Esophagus muscularis mucosa (tissue), 4 donors: ENCODE results near the gene DESI1. TPM values are rescaled to one million over a fixed set of nuclear protein-coding genes. Genes with fewer than 3 reads are reported as not detected.

Experiments
- DNase-seq: peaks from one replicate; pipeline ENCODE4 v3.0.0-alpha.2; 2017; ENCODE audit errors: extremely low spot score
- H3K27ac ChIP-seq, 4 donors: fragments of 200-600 bp; sonication (generic); replicated peaks in 1 of 4; 1 replicate in 3 of 4; 2 replicates in 1 of 4; pipeline ENCODE4 v1.5.1; 2016 to 2019; ENCODE audit warnings: mild to moderate bottlenecking in 1 of 4
- H3K27me3 ChIP-seq, 4 donors: fragments of 200-600 bp; sonication (generic); one replicate each; pipeline versions ENCODE4 v1.5.1 to v1.6.0; 2016 to 2019
- H3K36me3 ChIP-seq, 4 donors: fragments of 200-600 bp; sonication (generic); one replicate each; pipeline ENCODE4 v1.5.1; 2016 to 2019
- H3K4me1 ChIP-seq, 4 donors: fragments of 200-600 bp; sonication (generic); one replicate each; pipeline ENCODE4 v1.5.1; 2016 to 2019
- H3K4me3 ChIP-seq, 4 donors: fragments of 200-600 bp; sonication (generic); 1 replicate in 2 of 4; 2 replicates in 2 of 4; pipeline ENCODE4 v1.5.1; 2016 to 2019; ENCODE audit warnings: mild to moderate bottlenecking in 4 of 4, moderate library complexity in 1 of 4
- H3K9me3 ChIP-seq, 4 donors: fragments of 200-600 bp; sonication (generic); 1 replicate in 3 of 4; 2 replicates in 1 of 4; pipeline ENCODE4 v1.5.1; 2016 to 2019
- CTCF ChIP-seq, 3 experiments: fragments of 200-600 bp in 2 of 3; fragments of 450-650 bp in 1 of 3; sonication (generic) in 2 of 3; IDR thresholded peaks; one replicate each; pipeline ENCODE4 v1.5.1; 2017 to 2019; ENCODE audit warnings: antibody characterized with exemption in 3 of 3, mild to moderate bottlenecking in 2 of 3, moderate library complexity in 1 of 3
- EP300 ChIP-seq: sonication (generic); formaldehyde crosslinking; IDR thresholded peaks from one replicate; pipeline ENCODE4 v1.6.1; 2017; ENCODE audit warnings: antibody characterized with exemption
- POLR2A ChIP-seq: fragments of 450-650 bp; IDR thresholded peaks from one replicate; pipeline ENCODE4 v1.6.1; 2017; ENCODE audit warnings: antibody characterized with exemption, moderate library complexity, mild to moderate bottlenecking, low read depth
- POLR2AphosphoS5 ChIP-seq, 2 donors: sonication (generic); formaldehyde crosslinking; IDR thresholded peaks; one replicate each; pipeline ENCODE4 v1.6.1; 2017; ENCODE audit warnings: antibody characterized with exemption in 2 of 2
- WGBS: methylation state at CpG from one replicate; pipeline ENCODE4 v1.1.5; 2018; 5-methylcytosine and 5-hydroxymethylcytosine counted together
- intact Hi-C: fragments of 100-400 bp; cut with DNase I; formaldehyde crosslinking; loops from one replicate; pipeline ENCODE4 v1.15.1; 2023
- total RNA-seq, 4 donors: library from RNA; depleted of rRNA; stranded (reverse); fragments of >200 nt; gene quantifications; one replicate each; pipeline versions ENCODE4 v1.1.0 to v1.2.1, GENCODE V29; 2016

DESI1 gene
- total RNA-seq, 4 donors from 2014 or later, result 18.6 to 76.5 (median 33.7) TPM

GRCh38 chr22:41625577-41625976, 4.7 kb upstream of the DESI1 start:
- peaks cover 14 to 48% (median 32%) of the 10 kb centered on the region in 4 donors for H3K4me1 ChIP-seq
- no peaks in the 10 kb centered on the region for H3K27me3 ChIP-seq
- H3K4me3 ChIP-seq, result no peak overlapping the region
- intact Hi-C loops, result no loop called here
- peaks cover 69 to 86% (median 79%) of the 10 kb centered on the region in 4 donors for H3K36me3 ChIP-seq
- no peaks in the 10 kb centered on the region for H3K9me3 ChIP-seq
- no peak for DNase-seq
- H3K27ac ChIP-seq, result no peak overlapping the region
- 96% methylated on average over 7 of the region's 7 CpGs for WGBS
- TF ChIP-seq POLR2A (no peak), POLR2AphosphoS5 (IDR thresholded peaks at IDR 0.05) (no peak), CTCF (IDR thresholded peaks at IDR 0.05) (no peak), EP300 (no peak)

GRCh38 chr22:41621911-41622179, 1.0 kb upstream of the DESI1 start:
- Histone ChIP-seq H3K27me3 (no peaks in the 10 kb centered on the region), H3K36me3 (peaks cover 35 to 50% (median 43%) of the 10 kb centered on the region in 4 donors), H3K4me1 (peaks cover 25 to 71% (median 48%) of the 10 kb centered on the region in 4 donors), H3K27ac (peak overlapping the region; percentile 95 to 99 (median 98)), H3K4me3 (peak overlapping the region; percentile 73 to 98 (median 94)), H3K9me3 (no peaks in the 10 kb centered on the region)
- DNase-seq, result no peak
- WGBS, result 5% methylated on average over 8 of the region's 8 CpGs
- TF ChIP-seq EP300 (no peak), CTCF (IDR thresholded peaks at IDR 0.05) (no peak), POLR2AphosphoS5 (IDR thresholded peaks at IDR 0.05) (no peak), POLR2A (no peak)
- intact Hi-C loops, result loop anchor here (2.0 kb wide), 1 partner anchor 77 kb away; the partner anchor contains the start of gene POLR3H

- TF ChIP-seq POLR2A (peak; percentile 89), EP300 (peak; percentile 50), POLR2AphosphoS5 (IDR thresholded peaks at IDR 0.05) (peak; percentile 98 to 100), CTCF (IDR thresholded peaks at IDR 0.05) (peak in 1 of 3 experiments; percentile 2)
- Histone ChIP-seq H3K27me3 (no peaks in the 10 kb centered on the region), H3K36me3 (peaks cover 30 to 44% (median 38%) of the 10 kb centered on the region in 4 donors), H3K4me1 (peaks cover 25 to 71% (median 47%) of the 10 kb centered on the region in 4 donors), H3K4me3 (peak within 1 kb of the TSS; percentile 73 to 98 (median 94)), H3K27ac (peak within 1 kb of the TSS; percentile 95 to 99 (median 98)), H3K9me3 (no peaks in the 10 kb centered on the region)
- intact Hi-C loops, result loop anchor here (2.0 kb wide), 1 partner anchor 77 kb away; the partner anchor contains the start of gene POLR3H
- DNase-seq, result peak; percentile 100
- WGBS, result 0% methylated on average over 4 of the region's 70 CpGs
Measured at GRCh38 chr22:41621099-41621910, 462 bp upstream of the DESI1 start, which contains the start of gene XRCC6. Gene XRCC6, plus strand, starts transcription at chr22:41621295. Its CDS starts 710 bp downstream, at chr22:41622005.

GRCh38 chr22:41619979-41620588, 759 bp downstream of the DESI1 start:
- Histone ChIP-seq H3K27me3 (no peaks in the 10 kb centered on the region), H3K27ac (peak overlapping the region; percentile 95 to 99 (median 98)), H3K9me3 (no peaks in the 10 kb centered on the region), H3K36me3 (peaks cover 17 to 32% (median 25%) of the 10 kb centered on the region in 4 donors), H3K4me3 (peak overlapping the region; percentile 73 to 98 (median 94)), H3K4me1 (peaks cover 25 to 58% (median 46%) of the 10 kb centered on the region in 4 donors)
- DNase-seq, result no peak
- intact Hi-C loops, result loop anchor here (2.0 kb wide), 1 partner anchor 75 kb away; the partner anchor contains the start of gene POLR3H
- WGBS, result 9% methylated on average over 6 of the region's 24 CpGs
- TF ChIP-seq POLR2AphosphoS5 (IDR thresholded peaks at IDR 0.05) (no peak), EP300 (no peak), CTCF (IDR thresholded peaks at IDR 0.05) (no peak), POLR2A (no peak)
